ENCODE data around the gene RAI14.
A peak's percentile ranks its signal among the peaks of the same experiment; 100 is the strongest.
"Not testable (repeated sequence)": the region's sequence is repeated elsewhere in the genome, so short reads cannot be mapped to it uniquely, and the experiment has no call there.

The RAI14 gene

DNA sequence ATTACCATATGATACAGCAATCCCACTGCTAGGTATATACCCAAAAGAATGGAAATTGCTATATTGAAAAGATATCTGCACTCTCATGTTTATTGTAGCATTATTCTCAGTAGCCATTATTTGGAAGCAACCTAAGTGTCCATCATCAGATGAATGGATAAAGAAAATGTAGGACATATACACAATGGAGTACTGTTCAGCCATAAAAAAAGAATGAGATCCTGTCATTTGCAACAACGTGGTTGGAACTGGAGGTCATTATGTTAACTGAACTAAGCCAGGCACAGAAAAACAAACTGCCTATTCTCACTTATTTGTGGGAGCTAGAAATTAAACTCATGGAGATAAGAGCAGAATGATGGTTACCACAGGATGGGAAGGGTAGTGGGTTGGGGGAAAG is 119.8 kb downstream of the RAI14 start:
- no peak for DNase-seq

- no peak for DNase-seq
These were observed 122.1 kb downstream of the RAI14 start for GRCh38 chr5:34778091-34778850.

DNA sequence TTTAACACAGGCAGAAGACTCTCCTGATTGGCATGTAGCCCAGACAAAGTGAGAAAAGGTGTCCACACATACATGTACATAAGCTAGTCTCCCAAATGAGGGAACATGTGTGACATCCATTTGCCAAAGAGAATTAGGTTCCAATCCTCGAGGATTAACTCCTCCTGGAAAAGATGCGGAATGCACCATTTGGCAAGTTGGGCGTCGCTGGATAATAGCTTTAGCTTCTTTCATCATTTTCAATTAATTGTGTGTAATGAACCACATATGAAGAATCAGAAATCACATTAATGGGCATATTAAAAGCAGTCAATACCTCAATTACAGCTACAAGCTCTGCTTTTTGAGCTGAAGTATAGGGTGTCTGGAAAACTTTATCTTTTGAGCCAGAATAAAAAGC is 127.8 kb downstream of the RAI14 start:
- DNase-seq = peak in 1 of 2 experiments; percentile 76

DNA sequence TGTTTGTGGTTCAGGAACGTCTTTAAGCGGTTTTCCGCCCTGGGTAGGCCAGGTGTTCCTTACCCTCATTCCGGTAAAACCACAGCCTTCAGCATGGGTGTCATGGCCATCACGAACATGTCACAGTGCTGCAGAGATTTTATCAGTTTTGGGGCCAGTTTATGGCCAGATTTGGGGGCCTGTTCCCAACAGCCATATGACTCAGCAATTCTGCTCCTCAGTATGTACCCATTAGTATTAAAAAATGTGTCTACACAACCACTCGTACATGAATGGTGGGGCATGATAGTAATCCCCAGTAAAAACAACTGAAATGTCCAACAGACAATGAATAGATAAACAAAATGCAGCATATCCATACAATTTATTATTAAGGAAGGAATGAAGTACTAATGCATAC is 130.9 kb downstream of the RAI14 start:
- no peak for DNase-seq

DNA sequence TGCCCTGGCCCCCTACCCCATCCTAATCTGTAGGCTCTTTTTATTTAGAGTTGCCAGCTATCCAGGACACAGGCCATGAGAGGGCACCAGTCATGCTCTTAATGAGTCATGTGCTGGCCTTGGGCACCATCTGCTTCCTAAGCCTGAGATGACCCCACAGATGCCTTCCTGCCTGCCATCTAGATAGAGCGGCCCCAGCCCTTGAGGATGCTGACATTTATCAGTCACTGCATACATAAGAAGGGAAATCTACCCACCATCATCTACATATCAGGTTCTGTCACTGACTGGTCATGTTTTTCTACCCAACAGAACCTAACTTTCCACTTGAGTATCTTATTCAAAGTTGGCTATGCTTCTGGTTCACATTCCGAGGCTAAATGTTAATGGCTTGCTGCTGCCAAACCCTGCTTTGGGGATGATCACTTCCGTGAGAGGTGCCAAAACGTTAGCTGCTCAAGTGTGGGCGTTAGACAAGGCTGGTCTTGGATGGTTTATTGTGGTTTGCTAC is 132.9 kb downstream of the RAI14 start:
- DNase-seq = peak; percentile 79 to 86

- no peak for DNase-seq
These were observed 133.5 kb downstream of the RAI14 start for GRCh38 chr5:34789639-34790038.

GRCh38 chr5:34790069-34790468 is 133.9 kb downstream of the RAI14 start:
- no peak for DNase-seq

GRCh38 chr5:34791761-34792244 is 135.7 kb downstream of the RAI14 start:
- no peak for DNase-seq

DNA sequence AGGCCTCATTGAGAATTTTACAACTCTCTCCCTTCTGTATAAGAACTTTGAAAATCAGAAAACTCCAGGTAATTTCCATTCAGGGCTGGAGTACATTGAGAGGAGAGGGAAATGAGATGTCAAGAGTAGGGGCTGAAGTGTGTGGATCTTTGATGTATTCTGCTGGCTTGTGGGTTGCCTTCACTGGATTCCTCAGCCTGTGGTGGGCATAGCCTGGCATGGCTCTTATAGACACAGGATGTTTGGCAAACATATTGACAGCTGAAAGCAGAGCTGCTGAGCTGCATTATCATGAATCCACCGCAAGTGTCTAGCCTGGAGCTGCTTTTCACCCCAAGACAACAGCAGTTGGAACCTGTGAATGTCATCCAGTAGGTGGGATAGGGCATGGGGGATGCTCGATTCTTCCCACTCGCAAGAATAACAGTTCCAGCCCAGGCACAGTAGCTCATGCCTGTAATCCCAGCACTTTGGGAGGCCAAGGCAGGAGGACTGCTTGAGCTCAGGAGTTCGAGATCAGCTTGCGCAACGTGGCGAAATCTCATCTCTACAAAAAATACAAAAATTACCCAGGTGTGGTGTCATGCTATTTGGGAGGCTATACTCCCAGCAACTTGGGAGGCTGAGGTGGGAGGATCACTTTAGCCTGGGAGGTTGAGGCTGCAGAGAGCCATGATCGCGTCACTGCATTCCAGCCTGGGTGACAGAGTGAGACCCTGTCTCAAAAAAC is 146.9 kb downstream of the RAI14 start:
- DNase-seq = no peak

DNA sequence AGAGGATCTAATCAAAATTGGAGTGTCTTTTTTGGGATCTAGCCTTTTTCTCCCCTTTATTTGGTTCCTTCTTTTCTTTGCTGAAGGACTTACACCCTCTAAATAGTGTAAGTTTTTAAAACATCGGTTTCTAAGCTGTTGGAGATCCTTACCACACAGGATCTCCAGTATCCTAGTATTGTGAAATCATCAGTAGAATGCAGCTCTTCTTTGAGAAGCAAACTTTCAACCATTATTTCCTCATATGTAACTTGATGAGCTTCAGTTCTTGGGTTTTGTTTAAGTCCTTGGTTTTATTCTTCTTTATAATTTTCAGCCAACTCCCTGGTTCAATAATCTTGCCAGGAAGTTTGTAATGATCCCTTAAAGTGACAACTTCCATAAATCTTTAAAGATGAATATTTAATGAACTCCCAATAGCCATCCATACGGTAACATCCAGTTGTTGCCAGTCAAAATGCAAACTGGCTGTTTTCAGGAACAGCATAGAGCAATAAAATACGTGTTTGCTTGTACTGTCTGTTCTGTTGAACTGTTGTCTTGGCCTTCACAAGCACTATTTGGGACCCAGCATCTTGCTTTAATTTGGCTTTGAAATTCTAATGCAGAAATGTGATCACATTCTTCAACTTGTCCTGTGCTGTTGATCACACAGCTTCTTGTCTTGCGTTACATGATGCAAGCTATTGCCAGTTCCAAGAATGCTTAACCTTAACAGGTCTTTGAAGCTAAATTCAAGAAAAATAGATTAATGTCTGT is 148.0 kb downstream of the RAI14 start:
- no peak for DNase-seq

GRCh38 chr5:34804913-34805312 is 148.8 kb downstream of the RAI14 start:
- no peak for DNase-seq

DNA sequence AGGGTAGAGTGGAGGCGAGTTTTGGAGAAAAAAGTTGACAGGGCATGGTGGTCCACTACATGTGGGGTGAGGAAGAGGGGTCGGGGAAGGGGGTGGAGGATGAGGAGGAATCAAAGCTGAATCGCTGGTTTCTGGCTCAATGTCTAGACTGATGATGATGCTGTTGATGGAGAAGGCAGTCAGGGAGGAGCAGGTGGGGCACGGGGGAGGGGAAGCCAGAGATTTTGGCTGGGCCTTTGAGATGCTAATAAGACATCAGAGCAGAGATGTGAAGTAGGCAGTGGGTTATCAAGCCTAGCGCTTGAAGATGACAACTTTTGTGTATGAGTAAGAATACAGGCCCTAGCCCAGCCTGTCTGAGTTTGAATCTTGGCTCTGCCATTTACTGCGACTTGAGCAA is 150.4 kb downstream of the RAI14 start:
- no peak for DNase-seq

GRCh38 chr5:34811706-34812105 is 155.6 kb downstream of the RAI14 start:
- DNase-seq = no peak

DNA sequence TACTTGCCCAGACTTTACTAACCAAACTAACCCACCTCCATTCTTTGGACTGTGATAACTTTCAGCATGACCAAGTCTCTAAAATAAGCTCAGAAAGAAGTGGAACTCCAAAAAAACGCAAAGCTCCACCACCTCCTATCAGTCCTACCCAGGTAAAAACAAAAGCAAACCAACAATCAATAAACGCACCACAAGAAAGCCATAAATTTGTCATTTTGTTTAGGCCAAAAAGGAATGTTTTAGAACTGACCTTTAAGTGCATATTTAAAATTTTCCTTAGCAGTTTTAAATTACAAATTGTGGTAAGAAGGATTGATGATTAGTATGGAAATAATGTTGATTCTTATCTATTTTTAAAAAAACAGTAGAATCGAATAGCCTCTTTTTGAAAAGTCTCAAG is 157.4 kb downstream of the RAI14 start:
- no peak for DNase-seq

GRCh38 chr5:34817558-34818351 is 161.6 kb downstream of the RAI14 start:
- no peak for DNase-seq

- DNase-seq = no peak
These were observed 162.6 kb downstream of the RAI14 start for GRCh38 chr5:34818717-34819116.

- DNase-seq = no peak
These were observed 164.5 kb downstream of the RAI14 start for GRCh38 chr5:34820593-34820992.

- no peak for DNase-seq
These were observed 167.0 kb downstream of the RAI14 start for GRCh38 chr5:34822956-34823715.

DNA sequence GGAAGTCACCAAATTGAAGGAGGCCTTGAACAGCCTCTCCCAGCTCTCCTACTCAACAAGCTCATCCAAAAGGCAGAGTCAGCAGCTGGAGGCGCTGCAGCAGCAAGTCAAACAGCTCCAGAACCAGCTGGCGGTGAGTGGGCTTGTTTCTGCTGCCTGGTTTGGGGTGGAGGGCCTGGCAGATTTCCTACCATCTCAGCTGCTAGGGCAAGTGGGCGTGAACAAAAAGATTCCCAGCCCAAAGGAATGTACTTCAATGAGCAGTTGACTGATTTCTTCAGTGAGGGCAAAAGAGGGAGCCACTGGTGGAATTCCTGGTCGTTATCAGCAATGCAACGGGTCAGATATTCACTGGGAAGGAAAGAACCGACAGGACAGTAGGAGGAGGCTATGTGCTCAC is 170.2 kb downstream of the RAI14 start:
- no peak for DNase-seq

GRCh38 chr5:34827588-34828506 is 171.7 kb downstream of the RAI14 start:
- no peak for DNase-seq

DNA sequence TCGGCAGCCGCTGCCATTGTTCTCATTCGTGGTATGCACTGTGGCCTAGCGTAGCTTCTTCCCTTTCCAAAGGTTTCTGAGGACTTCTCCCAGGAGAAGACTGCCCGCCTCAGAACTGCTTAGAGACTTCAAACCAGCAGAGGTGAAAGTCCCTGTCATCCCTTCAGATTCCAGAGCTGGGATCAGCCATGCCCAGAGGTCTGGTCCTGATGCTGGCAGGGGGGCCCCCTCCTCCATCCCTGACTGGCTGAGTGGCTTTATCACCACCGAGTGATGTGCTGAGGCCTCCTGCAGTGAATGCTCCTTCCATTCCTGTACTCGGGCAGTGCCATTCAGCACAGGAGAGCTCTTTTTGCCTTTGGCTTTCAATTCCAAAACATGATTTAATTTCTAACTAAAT is 174.7 kb downstream of the RAI14 start:
- not testable (repeated sequence) for DNase-seq

Measured in NCI-H446 (cell line).